ENCODE data around the gene ITIH2. TPM values are rescaled to one million over a fixed set of nuclear protein-coding genes. Genes with fewer than 3 reads are reported as not detected.

The ITIH2 gene
- total RNA-seq, 1 donor from 2014 or later, result not detected

DNA sequence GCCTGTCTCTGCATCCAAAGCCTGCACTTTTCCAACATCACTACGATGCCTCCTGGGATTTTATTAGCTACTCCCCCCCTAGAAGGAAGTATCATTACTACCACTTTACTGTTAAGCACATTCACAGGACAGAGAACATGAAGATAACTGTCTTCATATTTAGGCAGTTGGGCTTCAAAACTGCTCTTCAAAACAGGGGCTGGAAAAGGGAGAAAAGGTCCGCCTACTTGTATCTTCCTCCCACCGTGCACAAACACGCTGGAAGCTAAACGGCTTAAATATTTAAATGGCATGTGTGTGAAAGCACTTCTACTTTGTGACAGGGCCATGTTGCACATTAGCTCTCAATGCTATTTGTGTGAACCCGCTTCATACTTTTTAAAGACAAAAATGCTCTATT lies 37.3 kb upstream of the ITIH2 start:
- H3K4me3 ChIP-seq (ENCODE audit: low read depth, low read length), result no peak overlapping the region
- DNase-seq (ENCODE audit: low read depth) (no peak), FAIRE-seq (no peak)
- H3K36me3 ChIP-seq (ENCODE audit: control insufficient read depth, insufficient read depth, low read length), result no peaks in the 10 kb centered on the region
- H3K27me3 ChIP-seq (ENCODE audit: control insufficient read depth, insufficient read depth, low read length), result peaks cover 6% of the 10 kb centered on the region
- no peak for TF ChIP-seq CTCF (IDR thresholded peaks at IDR 0.05; ENCODE audit: insufficient read depth, low read length, severe bottlenecking)

DNA sequence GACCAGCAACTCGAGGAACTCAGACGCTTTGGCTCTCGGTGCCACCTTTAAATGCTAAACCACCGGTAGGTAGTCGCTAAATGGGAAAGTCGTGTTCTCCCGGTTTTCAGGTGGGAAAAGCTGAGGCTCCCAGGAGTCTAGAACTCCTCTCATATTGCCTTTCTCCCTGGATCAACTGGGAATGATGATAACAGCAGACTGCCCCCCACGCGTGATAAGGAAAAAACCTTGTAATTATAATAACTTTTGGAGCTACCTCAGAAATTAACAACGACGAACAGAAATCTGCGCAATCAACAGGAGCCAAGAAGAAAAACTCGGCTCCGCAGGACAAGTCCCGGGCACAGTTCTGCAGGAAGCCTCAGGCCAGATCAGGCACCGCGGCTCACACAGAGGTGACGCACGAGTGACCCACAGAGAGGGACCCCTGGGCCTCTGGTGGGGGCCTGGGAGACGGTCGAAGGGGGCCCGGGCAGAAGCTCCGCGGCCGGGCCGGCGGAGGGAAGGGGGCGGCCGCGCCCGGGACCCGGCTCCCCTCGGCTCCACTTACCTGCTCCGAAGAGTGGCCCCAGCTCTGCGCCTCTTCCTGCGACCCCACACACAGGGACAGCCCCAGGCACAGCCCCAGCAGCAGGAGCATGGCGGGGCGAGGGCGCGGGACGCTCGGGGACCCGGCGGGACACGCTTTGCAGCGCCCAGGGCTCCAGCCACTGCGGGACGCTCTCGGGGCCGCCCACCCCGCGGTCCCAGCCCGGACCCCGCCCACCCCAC lies 36.7 kb upstream of the ITIH2 start, which contains the start of gene ITIH5:
Gene ITIH5, minus strand, starts transcription at position 714 of the 771 bp plus-strand sequence. Its CDS starts 74 bp downstream, at position 640.
- peaks cover 6% of the 10 kb centered on the region for H3K27me3 ChIP-seq (ENCODE audit: control insufficient read depth, insufficient read depth, low read length)
- DNase-seq (ENCODE audit: low read depth) (no peak), FAIRE-seq (no peak)
- no peak for TF ChIP-seq CTCF (IDR thresholded peaks at IDR 0.05; ENCODE audit: insufficient read depth, low read length, severe bottlenecking)
- H3K36me3 ChIP-seq (ENCODE audit: control insufficient read depth, insufficient read depth, low read length), result no peaks in the 10 kb centered on the region
- peak within 1 kb of the TSS; percentile 2 for H3K4me3 ChIP-seq (ENCODE audit: low read depth, low read length)

GRCh38 chr10:7667262-7668141 lies 35.6 kb upstream of the ITIH2 start:
- DNase-seq (ENCODE audit: low read depth), result no peak
- no peak overlapping the region for H3K4me3 ChIP-seq (ENCODE audit: low read depth, low read length)

DNA sequence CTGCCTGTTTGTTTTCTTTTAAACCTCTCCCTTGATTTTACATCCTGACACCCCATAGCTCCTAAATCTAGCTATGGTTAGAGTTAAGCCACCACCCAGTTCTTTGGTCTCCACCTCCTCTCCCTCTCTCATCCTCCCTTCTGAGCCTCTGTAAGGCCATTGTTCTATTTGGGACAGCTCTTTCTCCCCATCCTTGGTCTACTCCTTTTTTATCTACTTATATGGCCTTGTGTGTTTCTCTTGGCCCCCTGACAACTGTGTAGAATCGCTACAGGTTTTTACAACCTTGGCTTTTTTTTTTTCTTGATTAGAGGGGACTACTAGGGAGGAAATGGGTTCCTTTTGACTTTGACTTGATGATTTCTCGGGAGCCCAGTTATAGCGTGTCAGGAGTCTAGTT lies 33.0 kb upstream of the ITIH2 start:
- FAIRE-seq (no peak), DNase-seq (ENCODE audit: low read depth) (no peak)
- H3K27me3 ChIP-seq (ENCODE audit: control insufficient read depth, insufficient read depth, low read length), result peaks cover 5% of the 10 kb centered on the region
- TF ChIP-seq CTCF (IDR thresholded peaks at IDR 0.05; ENCODE audit: insufficient read depth, low read length, severe bottlenecking), result no peak
- H3K4me3 ChIP-seq (ENCODE audit: low read depth, low read length), result no peak overlapping the region
- no peaks in the 10 kb centered on the region for H3K36me3 ChIP-seq (ENCODE audit: control insufficient read depth, insufficient read depth, low read length)

More at GRCh38 chr10:7667262-7668141, 35.6 kb upstream of the ITIH2 start:
- FAIRE-seq, result no peak
- H3K27me3 ChIP-seq (ENCODE audit: control insufficient read depth, insufficient read depth, low read length), result peaks cover 6% of the 10 kb centered on the region
- H3K36me3 ChIP-seq (ENCODE audit: control insufficient read depth, insufficient read depth, low read length), result no peaks in the 10 kb centered on the region
- TF ChIP-seq CTCF (IDR thresholded peaks at IDR 0.05; ENCODE audit: insufficient read depth, low read length, severe bottlenecking), result no peak

GRCh38 chr10:7672341-7673134 lies 30.6 kb upstream of the ITIH2 start:
- Histone ChIP-seq H3K36me3 (ENCODE audit: control insufficient read depth, insufficient read depth, low read length) (no peaks in the 10 kb centered on the region), H3K27me3 (ENCODE audit: control insufficient read depth, insufficient read depth, low read length) (no peaks in the 10 kb centered on the region), H3K4me3 (ENCODE audit: low read depth, low read length) (no peak overlapping the region)
- no peak for TF ChIP-seq CTCF (IDR thresholded peaks at IDR 0.05; ENCODE audit: insufficient read depth, low read length, severe bottlenecking)
- DNase-seq (ENCODE audit: low read depth), result no peak
- FAIRE-seq, result no peak

Data from bronchial epithelial cell (primary cell).